ENCODE measurements around the gene CTBP2. TPM values are rescaled to one million over a fixed set of nuclear protein-coding genes. Genes with fewer than 3 reads are reported as not detected.

CTBP2 gene
- total RNA-seq, 4 donors from 2014 or later = 69.7 to 125 (median 84.7) TPM

DNA sequence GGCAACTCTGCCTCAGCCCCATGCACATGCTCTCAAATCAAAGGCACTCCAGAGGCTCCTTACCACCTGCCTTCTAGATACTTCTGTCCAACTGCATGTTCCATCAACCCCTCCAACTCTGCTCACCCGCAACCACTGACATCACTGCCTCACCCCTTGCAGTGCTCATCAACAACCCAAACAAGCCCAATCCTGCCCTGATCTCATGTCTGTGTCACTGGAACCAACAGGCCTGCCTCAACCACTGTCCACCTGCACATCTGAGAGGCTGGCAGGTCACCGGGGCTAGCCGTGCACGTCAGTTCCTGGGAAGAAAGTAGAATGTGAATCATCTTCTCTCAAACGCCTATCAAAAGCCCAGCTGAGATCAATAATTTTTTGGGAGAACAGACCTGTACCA is 33.3 kb downstream of the CTBP2 start:
- Histone ChIP-seq H3K27ac (replicated peaks in 1 of 4) (no peak overlapping the region), H3K4me1 (peaks cover 50 to 69% (median 60%) of the 10 kb centered on the region in 4 donors), H3K9me3 (peaks cover 0 to 3% (median 0%) of the 10 kb centered on the region in 4 donors), H3K36me3 (peaks cover 9 to 25% (median 16%) of the 10 kb centered on the region in 4 donors), H3K27me3 (no peaks in the 10 kb centered on the region), H3K4me3 (no peak overlapping the region)
- WGBS = 82% methylated on average over 5 of the region's 5 CpGs
- TF ChIP-seq POLR2AphosphoS5 (IDR thresholded peaks at IDR 0.05) = no peak
- TF ChIP-seq, protein P1, sequence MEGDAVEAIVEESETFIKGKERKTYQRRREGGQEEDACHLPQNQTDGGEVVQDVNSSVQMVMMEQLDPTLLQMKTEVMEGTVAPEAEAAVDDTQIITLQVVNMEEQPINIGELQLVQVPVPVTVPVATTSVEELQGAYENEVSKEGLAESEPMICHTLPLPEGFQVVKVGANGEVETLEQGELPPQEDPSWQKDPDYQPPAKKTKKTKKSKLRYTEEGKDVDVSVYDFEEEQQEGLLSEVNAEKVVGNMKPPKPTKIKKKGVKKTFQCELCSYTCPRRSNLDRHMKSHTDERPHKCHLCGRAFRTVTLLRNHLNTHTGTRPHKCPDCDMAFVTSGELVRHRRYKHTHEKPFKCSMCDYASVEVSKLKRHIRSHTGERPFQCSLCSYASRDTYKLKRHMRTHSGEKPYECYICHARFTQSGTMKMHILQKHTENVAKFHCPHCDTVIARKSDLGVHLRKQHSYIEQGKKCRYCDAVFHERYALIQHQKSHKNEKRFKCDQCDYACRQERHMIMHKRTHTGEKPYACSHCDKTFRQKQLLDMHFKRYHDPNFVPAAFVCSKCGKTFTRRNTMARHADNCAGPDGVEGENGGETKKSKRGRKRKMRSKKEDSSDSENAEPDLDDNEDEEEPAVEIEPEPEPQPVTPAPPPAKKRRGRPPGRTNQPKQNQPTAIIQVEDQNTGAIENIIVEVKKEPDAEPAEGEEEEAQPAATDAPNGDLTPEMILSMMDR (IDR thresholded peaks at IDR 0.05) = no peak
- no peak for TF ChIP-seq POLR2A (IDR thresholded peaks at IDR 0.05; ENCODE audit: low read depth)
- no peak for TF ChIP-seq EP300 (IDR thresholded peaks at IDR 0.05)
- intact Hi-C loops (cut with DNase I) = no loop called here
- DNase-seq (ENCODE audit: extremely low spot score) = no peak

DNA sequence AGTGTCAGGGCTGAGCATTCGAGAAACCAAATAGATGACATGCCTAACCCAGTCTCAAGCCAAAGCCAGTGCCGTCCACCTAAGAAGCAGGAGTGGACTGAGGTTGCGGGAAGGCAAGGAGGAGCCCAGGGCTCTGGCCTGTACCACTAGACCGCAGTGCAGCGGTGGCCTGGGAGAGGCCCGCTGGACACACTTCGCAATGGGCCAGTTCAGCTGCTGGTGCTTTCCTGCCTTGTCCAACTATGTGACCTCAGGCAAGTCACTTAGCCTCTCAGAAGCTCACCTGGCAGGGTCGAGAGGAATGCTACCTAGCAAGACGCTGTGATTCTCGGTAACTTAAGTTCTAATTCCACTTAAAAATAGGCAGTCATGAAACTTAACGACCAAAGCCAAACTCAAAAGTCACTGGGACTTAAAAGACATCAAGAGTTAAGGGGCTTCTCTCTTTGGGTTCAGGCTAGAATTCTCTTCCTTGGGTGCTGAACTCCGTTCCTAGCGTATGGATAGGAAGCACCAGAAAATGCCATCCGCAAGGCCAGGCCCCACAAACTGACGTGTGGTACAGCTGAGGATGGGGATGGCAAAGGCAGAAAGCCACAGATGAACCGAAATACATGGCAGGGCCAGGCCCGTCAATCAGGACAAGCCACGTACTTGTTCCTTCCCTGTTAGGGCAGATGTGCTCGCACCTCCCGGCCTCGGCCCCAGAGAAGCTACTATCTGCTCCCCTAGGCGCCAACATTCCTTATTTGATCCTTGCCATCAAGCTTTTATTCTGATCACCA is 34.2 kb downstream of the CTBP2 start:
- Histone ChIP-seq H3K9me3 (no peaks in the 10 kb centered on the region), H3K4me1 (peaks cover 59 to 77% (median 68%) of the 10 kb centered on the region in 4 donors), H3K27me3 (no peaks in the 10 kb centered on the region), H3K36me3 (peaks cover 2 to 16% (median 11%) of the 10 kb centered on the region in 4 donors), H3K4me3 (no peak overlapping the region), H3K27ac (replicated peaks in 1 of 4) (peak overlapping the region in 2 of 4 donors; percentile 79 to 84)
- 92% methylated on average over 20 of the region's 22 CpGs for WGBS
- DNase-seq (ENCODE audit: extremely low spot score) = no peak
- TF ChIP-seq, protein P1 (IDR thresholded peaks at IDR 0.05) = no peak
- TF ChIP-seq EP300 (IDR thresholded peaks at IDR 0.05) (no peak), POLR2AphosphoS5 (IDR thresholded peaks at IDR 0.05) (no peak)
- intact Hi-C loops (cut with DNase I) = no loop called here

DNA sequence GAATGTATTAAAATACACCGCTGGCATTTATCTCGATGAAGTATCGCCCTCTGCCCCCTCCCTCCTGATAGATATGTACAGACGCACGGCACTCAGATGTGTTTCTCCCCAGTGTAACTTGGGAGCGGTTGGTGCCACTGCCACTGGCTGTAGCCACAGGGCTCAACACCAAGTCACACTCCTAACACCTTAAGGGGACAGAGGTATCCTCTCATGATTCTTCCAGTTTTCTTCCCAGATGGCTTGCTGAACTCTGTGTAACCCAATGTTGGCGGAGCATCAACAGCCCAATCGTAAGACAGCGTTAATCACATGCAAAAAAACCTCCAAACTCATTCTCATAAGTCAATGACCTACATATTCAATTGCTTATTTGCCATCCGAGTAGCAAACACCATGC is 35.5 kb downstream of the CTBP2 start:
- Histone ChIP-seq H3K27me3 (no peaks in the 10 kb centered on the region), H3K36me3 (peaks cover 0 to 6% (median 5%) of the 10 kb centered on the region in 4 donors), H3K4me1 (peaks cover 71 to 89% (median 81%) of the 10 kb centered on the region in 4 donors), H3K9me3 (no peaks in the 10 kb centered on the region), H3K27ac (replicated peaks in 1 of 4) (peak overlapping the region; percentile 75 to 84 (median 80)), H3K4me3 (no peak overlapping the region)
- intact Hi-C loops (cut with DNase I) = no loop called here
- WGBS = 59% methylated on average over 10 of the region's 10 CpGs
- TF ChIP-seq POLR2A (IDR thresholded peaks at IDR 0.05; ENCODE audit: low read depth) = no peak
- TF ChIP-seq, protein P1 (IDR thresholded peaks at IDR 0.05) = no peak
- TF ChIP-seq EP300 (IDR thresholded peaks at IDR 0.05) = no peak
- no peak for TF ChIP-seq POLR2AphosphoS5 (IDR thresholded peaks at IDR 0.05)
- DNase-seq (ENCODE audit: extremely low spot score) = no peak

DNA sequence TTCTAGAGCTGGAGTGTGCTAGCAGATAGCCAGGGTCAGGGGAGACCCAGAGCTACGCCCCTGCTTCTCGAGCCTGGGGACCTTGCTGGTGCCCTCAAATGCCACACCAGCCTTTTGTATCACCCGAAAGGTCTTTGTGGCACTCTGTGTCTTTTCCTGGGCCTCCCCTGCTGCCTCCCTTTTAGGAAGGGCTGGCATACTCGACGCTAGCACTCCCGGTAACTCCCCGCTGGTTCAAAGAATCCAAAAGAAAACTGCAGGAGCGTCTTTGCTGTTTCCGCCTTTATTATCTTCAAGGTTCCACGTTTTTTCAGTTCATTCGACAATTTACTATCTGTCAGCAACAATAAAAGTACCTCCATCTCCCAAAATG is 36.3 kb downstream of the CTBP2 start:
- peak overlapping the region; percentile 75 to 84 (median 80) for H3K27ac ChIP-seq (replicated peaks in 1 of 4)
- intact Hi-C loops (cut with DNase I) = no loop called here
- peak overlapping the region; percentile 0 to 31 (median 25) for H3K4me3 ChIP-seq
- no peak for DNase-seq (ENCODE audit: extremely low spot score)
- H3K27me3 ChIP-seq = no peaks in the 10 kb centered on the region
- TF ChIP-seq EP300 (IDR thresholded peaks at IDR 0.05) = no peak
- no peak for TF ChIP-seq POLR2A (IDR thresholded peaks at IDR 0.05; ENCODE audit: low read depth)
- TF ChIP-seq, protein P1 (IDR thresholded peaks at IDR 0.05) = no peak
- no peak for TF ChIP-seq POLR2AphosphoS5 (IDR thresholded peaks at IDR 0.05)
- no peaks in the 10 kb centered on the region for H3K9me3 ChIP-seq
- H3K4me1 ChIP-seq = peaks cover 71 to 89% (median 83%) of the 10 kb centered on the region in 4 donors
- 54% methylated on average over 11 of the region's 11 CpGs for WGBS
- H3K36me3 ChIP-seq = peaks cover 0 to 5% (median 4%) of the 10 kb centered on the region in 4 donors
